ENCODE results near the gene FGFR2. TPM values are rescaled to one million over a fixed set of nuclear protein-coding genes. Genes with fewer than 3 reads are reported as not detected.

Gene FGFR2
- polyA plus RNA-seq, 1 donor from 2014 or later = 14.8 TPM

DNA sequence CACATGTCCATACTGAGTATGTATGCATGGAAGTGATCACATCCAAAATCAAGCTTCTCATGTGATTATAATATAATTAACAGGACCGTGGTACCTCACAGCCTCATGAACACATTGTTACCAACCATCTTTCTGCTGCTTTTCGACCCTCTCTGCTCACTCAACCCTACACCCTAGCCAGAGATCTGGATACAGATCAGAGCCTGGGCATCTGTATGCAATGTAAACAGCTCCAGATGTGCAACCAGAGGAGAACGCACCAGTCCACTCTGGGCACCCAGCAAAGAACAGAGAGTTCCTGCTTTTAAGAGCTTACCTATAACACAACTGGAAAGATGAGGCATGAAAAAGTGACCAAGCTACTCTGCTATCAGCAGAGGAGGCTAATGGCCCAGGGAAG is 145.1 kb downstream of the FGFR2 start:
- no peaks in the 10 kb centered on the region for H3K27me3 ChIP-seq (ENCODE audit: insufficient read depth, low read depth, low read length)
- no peak overlapping the region for H3K4me2 ChIP-seq (ENCODE audit: low read length)
- H2AFZ ChIP-seq (ENCODE audit: low read depth, low read length) = no peak overlapping the region
- no peak overlapping the region for H3K9ac ChIP-seq (ENCODE audit: low read length)
- no peaks in the 10 kb centered on the region for H4K20me1 ChIP-seq (ENCODE audit: insufficient read depth)
- no peaks in the 10 kb centered on the region for H3K9me2 ChIP-seq (ENCODE audit: insufficient read depth, low read length)
- no peaks in the 10 kb centered on the region for H3F3A ChIP-seq (ENCODE audit: insufficient read depth, low read length, poor library complexity, severe bottlenecking)
- no peak overlapping the region for H3K4me3 ChIP-seq (ENCODE audit: low read length)
- no peaks in the 10 kb centered on the region for H3K9me3 ChIP-seq (ENCODE audit: low read length)
- H3K79me2 ChIP-seq (replicated peaks; ENCODE audit: insufficient read depth, low read length) = no peaks in the 10 kb centered on the region
- H3K36me3 ChIP-seq (ENCODE audit: insufficient read depth, low read length) = no peaks in the 10 kb centered on the region
- no peak for TF ChIP-seq POLR2AphosphoS5 (IDR thresholded peaks at IDR 0.05)
- H3K27ac ChIP-seq (ENCODE audit: low read length) = no peak overlapping the region

DNA sequence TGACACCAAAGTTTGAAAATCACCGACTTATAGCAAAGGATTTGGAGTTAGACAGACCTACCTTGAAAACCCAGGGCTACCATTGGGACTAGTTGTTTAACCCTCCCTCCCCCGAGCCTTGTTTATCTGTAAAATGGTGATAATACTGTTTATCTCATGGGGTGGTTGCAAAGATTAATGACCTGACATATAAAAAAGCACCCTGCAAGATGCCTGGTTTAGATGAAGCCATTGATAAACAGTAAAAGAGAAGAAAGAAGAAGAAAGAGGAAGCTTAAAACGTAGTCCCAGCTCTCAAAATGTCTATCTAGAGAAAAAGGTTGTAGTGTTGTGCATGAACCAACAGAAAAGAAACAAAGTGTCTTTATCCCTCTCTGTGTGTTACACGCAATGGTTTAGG is 145.7 kb downstream of the FGFR2 start:
- no peaks in the 10 kb centered on the region for H3K9me2 ChIP-seq (ENCODE audit: insufficient read depth, low read length)
- no peaks in the 10 kb centered on the region for H3F3A ChIP-seq (ENCODE audit: insufficient read depth, low read length, poor library complexity, severe bottlenecking)
- H4K20me1 ChIP-seq (ENCODE audit: insufficient read depth) = no peaks in the 10 kb centered on the region
- H3K9ac ChIP-seq (ENCODE audit: low read length) = no peak overlapping the region
- no peak overlapping the region for H2AFZ ChIP-seq (ENCODE audit: low read depth, low read length)
- H3K27ac ChIP-seq (ENCODE audit: low read length) = no peak overlapping the region
- no peaks in the 10 kb centered on the region for H3K36me3 ChIP-seq (ENCODE audit: insufficient read depth, low read length)
- no peak for TF ChIP-seq MXI1 (conservative IDR thresholded peaks at IDR 0.05; ENCODE audit: poor library complexity, severe bottlenecking)
- no peak for TF ChIP-seq EZH2 (IDR thresholded peaks at IDR 0.05; ENCODE audit: borderline replicate concordance, insufficient read depth, low read length, poor library complexity, severe bottlenecking)
- no peaks in the 10 kb centered on the region for H3K9me3 ChIP-seq (ENCODE audit: low read length)
- no peak overlapping the region for H3K4me2 ChIP-seq (ENCODE audit: low read length)
- H3K4me3 ChIP-seq (ENCODE audit: low read length) = no peak overlapping the region
- H3K79me2 ChIP-seq (replicated peaks; ENCODE audit: insufficient read depth, low read length) = no peaks in the 10 kb centered on the region
- H3K27me3 ChIP-seq (ENCODE audit: insufficient read depth, low read depth, low read length) = no peaks in the 10 kb centered on the region

GRCh38 chr10:121450247-121450646 is 148.0 kb downstream of the FGFR2 start:
- no peaks in the 10 kb centered on the region for H3K79me2 ChIP-seq (replicated peaks; ENCODE audit: insufficient read depth, low read length)
- no peaks in the 10 kb centered on the region for H3K36me3 ChIP-seq (ENCODE audit: insufficient read depth, low read length)
- TF ChIP-seq EP300 (conservative IDR thresholded peaks at IDR 0.05; ENCODE audit: poor library complexity, severe bottlenecking) (no peak), CTCF (IDR thresholded peaks at IDR 0.05; ENCODE audit: poor library complexity, severe bottlenecking) (no peak), MXI1 (conservative IDR thresholded peaks at IDR 0.05; ENCODE audit: poor library complexity, severe bottlenecking) (no peak), RAD21 (conservative IDR thresholded peaks at IDR 0.05) (no peak), SMC3 (conservative IDR thresholded peaks at IDR 0.05; ENCODE audit: poor library complexity) (no peak)
- no peak overlapping the region for H3K27ac ChIP-seq (ENCODE audit: low read length)
- H3K9me2 ChIP-seq (ENCODE audit: insufficient read depth, low read length) = no peaks in the 10 kb centered on the region
- no peak overlapping the region for H3K4me2 ChIP-seq (ENCODE audit: low read length)
- H3K4me3 ChIP-seq (ENCODE audit: low read length) = no peak overlapping the region
- no peaks in the 10 kb centered on the region for H3K9me3 ChIP-seq (ENCODE audit: low read length)
- H3K9ac ChIP-seq (ENCODE audit: low read length) = no peak overlapping the region
- H4K20me1 ChIP-seq (ENCODE audit: insufficient read depth) = no peaks in the 10 kb centered on the region
- no peaks in the 10 kb centered on the region for H3F3A ChIP-seq (ENCODE audit: insufficient read depth, low read length, poor library complexity, severe bottlenecking)
- H3K27me3 ChIP-seq (ENCODE audit: insufficient read depth, low read depth, low read length) = no peaks in the 10 kb centered on the region
- no peak overlapping the region for H2AFZ ChIP-seq (ENCODE audit: low read depth, low read length)

- H3K4me2 ChIP-seq (ENCODE audit: low read length) = no peak overlapping the region
These were observed 148.7 kb downstream of the FGFR2 start for GRCh38 chr10:121449482-121449924.

More at GRCh38 chr10:121449482-121449924, 148.7 kb downstream of the FGFR2 start:
- Histone ChIP-seq H3F3A (ENCODE audit: insufficient read depth, low read length, poor library complexity, severe bottlenecking) (no peaks in the 10 kb centered on the region), H3K36me3 (ENCODE audit: insufficient read depth, low read length) (no peaks in the 10 kb centered on the region), H3K27me3 (ENCODE audit: insufficient read depth, low read depth, low read length) (no peaks in the 10 kb centered on the region), H3K9me2 (ENCODE audit: insufficient read depth, low read length) (no peaks in the 10 kb centered on the region), H4K20me1 (ENCODE audit: insufficient read depth) (no peaks in the 10 kb centered on the region), H3K4me3 (ENCODE audit: low read length) (no peak overlapping the region), H3K9me3 (ENCODE audit: low read length) (no peaks in the 10 kb centered on the region), H2AFZ (ENCODE audit: low read depth, low read length) (no peak overlapping the region), H3K27ac (ENCODE audit: low read length) (no peak overlapping the region), H3K9ac (ENCODE audit: low read length) (no peak overlapping the region), H3K79me2 (replicated peaks; ENCODE audit: insufficient read depth, low read length) (no peaks in the 10 kb centered on the region)
- TF ChIP-seq CTCF (IDR thresholded peaks at IDR 0.05; ENCODE audit: poor library complexity, severe bottlenecking) (no peak), EZH2 (IDR thresholded peaks at IDR 0.05; ENCODE audit: borderline replicate concordance, insufficient read depth, low read length, poor library complexity, severe bottlenecking) (no peak), SMC3 (conservative IDR thresholded peaks at IDR 0.05; ENCODE audit: poor library complexity) (no peak), RAD21 (conservative IDR thresholded peaks at IDR 0.05) (no peak), EP300 (conservative IDR thresholded peaks at IDR 0.05; ENCODE audit: poor library complexity, severe bottlenecking) (no peak), TAF1 (IDR thresholded peaks at IDR 0.05; ENCODE audit: low read depth) (no peak), POLR2AphosphoS5 (IDR thresholded peaks at IDR 0.05) (no peak), MXI1 (conservative IDR thresholded peaks at IDR 0.05; ENCODE audit: poor library complexity, severe bottlenecking) (no peak)
- TF ChIP-seq, protein P1, sequence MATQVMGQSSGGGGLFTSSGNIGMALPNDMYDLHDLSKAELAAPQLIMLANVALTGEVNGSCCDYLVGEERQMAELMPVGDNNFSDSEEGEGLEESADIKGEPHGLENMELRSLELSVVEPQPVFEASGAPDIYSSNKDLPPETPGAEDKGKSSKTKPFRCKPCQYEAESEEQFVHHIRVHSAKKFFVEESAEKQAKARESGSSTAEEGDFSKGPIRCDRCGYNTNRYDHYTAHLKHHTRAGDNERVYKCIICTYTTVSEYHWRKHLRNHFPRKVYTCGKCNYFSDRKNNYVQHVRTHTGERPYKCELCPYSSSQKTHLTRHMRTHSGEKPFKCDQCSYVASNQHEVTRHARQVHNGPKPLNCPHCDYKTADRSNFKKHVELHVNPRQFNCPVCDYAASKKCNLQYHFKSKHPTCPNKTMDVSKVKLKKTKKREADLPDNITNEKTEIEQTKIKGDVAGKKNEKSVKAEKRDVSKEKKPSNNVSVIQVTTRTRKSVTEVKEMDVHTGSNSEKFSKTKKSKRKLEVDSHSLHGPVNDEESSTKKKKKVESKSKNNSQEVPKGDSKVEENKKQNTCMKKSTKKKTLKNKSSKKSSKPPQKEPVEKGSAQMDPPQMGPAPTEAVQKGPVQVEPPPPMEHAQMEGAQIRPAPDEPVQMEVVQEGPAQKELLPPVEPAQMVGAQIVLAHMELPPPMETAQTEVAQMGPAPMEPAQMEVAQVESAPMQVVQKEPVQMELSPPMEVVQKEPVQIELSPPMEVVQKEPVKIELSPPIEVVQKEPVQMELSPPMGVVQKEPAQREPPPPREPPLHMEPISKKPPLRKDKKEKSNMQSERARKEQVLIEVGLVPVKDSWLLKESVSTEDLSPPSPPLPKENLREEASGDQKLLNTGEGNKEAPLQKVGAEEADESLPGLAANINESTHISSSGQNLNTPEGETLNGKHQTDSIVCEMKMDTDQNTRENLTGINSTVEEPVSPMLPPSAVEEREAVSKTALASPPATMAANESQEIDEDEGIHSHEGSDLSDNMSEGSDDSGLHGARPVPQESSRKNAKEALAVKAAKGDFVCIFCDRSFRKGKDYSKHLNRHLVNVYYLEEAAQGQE (IDR thresholded peaks at IDR 0.05; ENCODE audit: borderline replicate concordance) = no peak
